ENCODE data around the gene SLC25A42.

SLC25A42 gene

GRCh38 chr19:19050731-19051130 lies 13.1 kb upstream of the SLC25A42 start:
- H3K9me3 ChIP-seq (ENCODE audit: insufficient read depth, low read depth, low read length): peaks cover 1% of the 10 kb centered on the region
- no peak overlapping the region for H3K4me2 ChIP-seq (ENCODE audit: low read length)
- H3K36me3 ChIP-seq (ENCODE audit: control insufficient read depth in 1 of 2, insufficient read depth in 2 of 2, low read length in 2 of 2): peaks cover 37 to 46% of the 10 kb centered on the region in 2 experiments
- no peak overlapping the region for H3K14ac ChIP-seq (ENCODE audit: low read length)
- no peaks in the 10 kb centered on the region for H3K79me2 ChIP-seq (ENCODE audit: control insufficient read depth, insufficient read depth, low read length, poor library complexity)
- WGBS (ENCODE audit: extremely low coverage, insufficient coverage, insufficient read length): no CpG with 5 or more reads among the region's 2 CpGs
- H3K27me3 ChIP-seq (ENCODE audit: insufficient read depth, low read length): no peaks in the 10 kb centered on the region
- no peak for DNase-seq
- H2BK120ac ChIP-seq (ENCODE audit: insufficient read depth, low read length, poor library complexity): no peak overlapping the region
- H3K4ac ChIP-seq (ENCODE audit: low read depth, low read length): no peak overlapping the region
- no peak overlapping the region for H2AK5ac ChIP-seq (ENCODE audit: low read length)
- no peak overlapping the region for H4K8ac ChIP-seq (ENCODE audit: low read depth, low read length)
- no peak overlapping the region for H2BK12ac ChIP-seq (ENCODE audit: low read length)
- no peak overlapping the region for H3K9ac ChIP-seq (ENCODE audit: low read length)
- no peaks in the 10 kb centered on the region for H3K79me1 ChIP-seq (ENCODE audit: low read length)
- no peaks in the 10 kb centered on the region for H3K4me1 ChIP-seq (ENCODE audit: control insufficient read depth in 1 of 2, insufficient read depth in 2 of 2, low read length in 2 of 2)
- no peak overlapping the region for H3K27ac ChIP-seq (ENCODE audit: low read depth, low read length)
- H3K4me3 ChIP-seq (ENCODE audit: low read depth, low read length): no peak overlapping the region
- H4K91ac ChIP-seq (ENCODE audit: low read depth, low read length): no peak overlapping the region
- no peak overlapping the region for H4K12ac ChIP-seq (ENCODE audit: low read depth, low read length)
- no peak overlapping the region for H3K23ac ChIP-seq (ENCODE audit: low read length)
- H2BK5ac ChIP-seq (ENCODE audit: low read depth, low read length, poor library complexity): no peak overlapping the region
- H3K18ac ChIP-seq (ENCODE audit: low read length): no peak overlapping the region
- no peak overlapping the region for H2AFZ ChIP-seq (ENCODE audit: insufficient read depth, low read length, poor library complexity)

GRCh38 chr19:19051478-19052213 lies 12.1 kb upstream of the SLC25A42 start:
- Histone ChIP-seq H3K27ac (ENCODE audit: low read depth, low read length) (no peak overlapping the region), H4K91ac (ENCODE audit: low read depth, low read length) (no peak overlapping the region), H3K79me2 (ENCODE audit: control insufficient read depth, insufficient read depth, low read length, poor library complexity) (no peaks in the 10 kb centered on the region), H2BK12ac (ENCODE audit: low read length) (no peak overlapping the region), H3K4me3 (ENCODE audit: low read depth, low read length) (peak overlapping the region; percentile 18), H4K12ac (ENCODE audit: low read depth, low read length) (no peak overlapping the region), H3K9me3 (ENCODE audit: insufficient read depth, low read depth, low read length) (peaks cover 1% of the 10 kb centered on the region), H2AK5ac (ENCODE audit: low read length) (no peak overlapping the region), H3K27me3 (ENCODE audit: insufficient read depth, low read length) (no peaks in the 10 kb centered on the region), H2BK120ac (ENCODE audit: insufficient read depth, low read length, poor library complexity) (no peak overlapping the region), H4K8ac (ENCODE audit: low read depth, low read length) (no peak overlapping the region), H3K4me2 (ENCODE audit: low read length) (no peak overlapping the region), H3K79me1 (ENCODE audit: low read length) (no peaks in the 10 kb centered on the region), H3K18ac (ENCODE audit: low read length) (no peak overlapping the region), H2AFZ (ENCODE audit: insufficient read depth, low read length, poor library complexity) (no peak overlapping the region), H3K4me1 (ENCODE audit: control insufficient read depth in 1 of 2, insufficient read depth in 2 of 2, low read length in 2 of 2) (no peaks in the 10 kb centered on the region), H3K4ac (ENCODE audit: low read depth, low read length) (no peak overlapping the region), H3K36me3 (ENCODE audit: control insufficient read depth in 1 of 2, insufficient read depth in 2 of 2, low read length in 2 of 2) (peaks cover 40 to 47% of the 10 kb centered on the region in 2 experiments), H2BK5ac (ENCODE audit: low read depth, low read length, poor library complexity) (no peak overlapping the region), H3K9ac (ENCODE audit: low read length) (no peak overlapping the region), H3K14ac (ENCODE audit: low read length) (no peak overlapping the region), H3K23ac (ENCODE audit: low read length) (no peak overlapping the region)
- no CpG with 5 or more reads among the region's 20 CpGs for WGBS (ENCODE audit: extremely low coverage, insufficient coverage, insufficient read length)
- DNase-seq: no peak

GRCh38 chr19:19052921-19053320 lies 10.9 kb upstream of the SLC25A42 start:
- Histone ChIP-seq H3K23ac (ENCODE audit: low read length) (no peak overlapping the region), H4K12ac (ENCODE audit: low read depth, low read length) (no peak overlapping the region)

GRCh38 chr19:19053508-19054314 lies 10.1 kb upstream of the SLC25A42 start:
- no peak overlapping the region for H2BK120ac ChIP-seq (ENCODE audit: insufficient read depth, low read length, poor library complexity)
- no peak overlapping the region for H3K27ac ChIP-seq (ENCODE audit: low read depth, low read length)
- H3K4me2 ChIP-seq (ENCODE audit: low read length): no peak overlapping the region
- peaks cover 1% of the 10 kb centered on the region for H3K9me3 ChIP-seq (ENCODE audit: insufficient read depth, low read depth, low read length)
- no peak overlapping the region for H3K14ac ChIP-seq (ENCODE audit: low read length)
- H3K23ac ChIP-seq (ENCODE audit: low read length): no peak overlapping the region
- no peak overlapping the region for H4K91ac ChIP-seq (ENCODE audit: low read depth, low read length)
- no peak overlapping the region for H2AK5ac ChIP-seq (ENCODE audit: low read length)
- H4K8ac ChIP-seq (ENCODE audit: low read depth, low read length): no peak overlapping the region
- H3K79me2 ChIP-seq (ENCODE audit: control insufficient read depth, insufficient read depth, low read length, poor library complexity): no peaks in the 10 kb centered on the region
- no peak overlapping the region for H2AFZ ChIP-seq (ENCODE audit: insufficient read depth, low read length, poor library complexity)
- H3K9ac ChIP-seq (ENCODE audit: low read length): no peak overlapping the region
- peak; percentile 62 to 80 for DNase-seq
- no peak overlapping the region for H3K4ac ChIP-seq (ENCODE audit: low read depth, low read length)
- no peaks in the 10 kb centered on the region for H3K79me1 ChIP-seq (ENCODE audit: low read length)
- H3K4me3 ChIP-seq (ENCODE audit: low read depth, low read length): no peak overlapping the region
- no peak overlapping the region for H2BK12ac ChIP-seq (ENCODE audit: low read length)
- no peak overlapping the region for H2BK5ac ChIP-seq (ENCODE audit: low read depth, low read length, poor library complexity)
- WGBS (ENCODE audit: extremely low coverage, insufficient coverage, insufficient read length): no CpG with 5 or more reads among the region's 25 CpGs
- H3K4me1 ChIP-seq (ENCODE audit: control insufficient read depth in 1 of 2, insufficient read depth in 2 of 2, low read length in 2 of 2): no peaks in the 10 kb centered on the region
- H4K12ac ChIP-seq (ENCODE audit: low read depth, low read length): no peak overlapping the region
- H3K36me3 ChIP-seq (ENCODE audit: control insufficient read depth in 1 of 2, insufficient read depth in 2 of 2, low read length in 2 of 2): peaks cover 56 to 63% of the 10 kb centered on the region in 2 experiments
- H3K18ac ChIP-seq (ENCODE audit: low read length): no peak overlapping the region
- H3K27me3 ChIP-seq (ENCODE audit: insufficient read depth, low read length): no peaks in the 10 kb centered on the region

More at GRCh38 chr19:19052921-19053320, 10.9 kb upstream of the SLC25A42 start:
- no peak overlapping the region for H3K18ac ChIP-seq (ENCODE audit: low read length)
- H3K9me3 ChIP-seq (ENCODE audit: insufficient read depth, low read depth, low read length): peaks cover 1% of the 10 kb centered on the region
- no peak overlapping the region for H4K8ac ChIP-seq (ENCODE audit: low read depth, low read length)
- no peak overlapping the region for H3K4ac ChIP-seq (ENCODE audit: low read depth, low read length)
- H3K27ac ChIP-seq (ENCODE audit: low read depth, low read length): no peak overlapping the region
- no peak overlapping the region for H4K91ac ChIP-seq (ENCODE audit: low read depth, low read length)
- H2BK120ac ChIP-seq (ENCODE audit: insufficient read depth, low read length, poor library complexity): no peak overlapping the region
- no peak for DNase-seq
- no CpG with 5 or more reads among the region's 1 CpG for WGBS (ENCODE audit: extremely low coverage, insufficient coverage, insufficient read length)
- no peak overlapping the region for H2AFZ ChIP-seq (ENCODE audit: insufficient read depth, low read length, poor library complexity)
- no peak overlapping the region for H2BK12ac ChIP-seq (ENCODE audit: low read length)
- H3K27me3 ChIP-seq (ENCODE audit: insufficient read depth, low read length): no peaks in the 10 kb centered on the region
- peaks cover 50 to 58% of the 10 kb centered on the region in 2 experiments for H3K36me3 ChIP-seq (ENCODE audit: control insufficient read depth in 1 of 2, insufficient read depth in 2 of 2, low read length in 2 of 2)
- no peak overlapping the region for H3K9ac ChIP-seq (ENCODE audit: low read length)
- no peak overlapping the region for H2AK5ac ChIP-seq (ENCODE audit: low read length)
- H2BK5ac ChIP-seq (ENCODE audit: low read depth, low read length, poor library complexity): no peak overlapping the region
- H3K14ac ChIP-seq (ENCODE audit: low read length): no peak overlapping the region
- no peak overlapping the region for H3K4me2 ChIP-seq (ENCODE audit: low read length)
- no peaks in the 10 kb centered on the region for H3K79me2 ChIP-seq (ENCODE audit: control insufficient read depth, insufficient read depth, low read length, poor library complexity)
- no peaks in the 10 kb centered on the region for H3K79me1 ChIP-seq (ENCODE audit: low read length)
- no peaks in the 10 kb centered on the region for H3K4me1 ChIP-seq (ENCODE audit: control insufficient read depth in 1 of 2, insufficient read depth in 2 of 2, low read length in 2 of 2)
- H3K4me3 ChIP-seq (ENCODE audit: low read depth, low read length): no peak overlapping the region

Data from trophoblast cell (in vitro differentiated cells and primary cell).